ENCODE measurements around the gene NMNAT3.

GRCh38 chr3:139564294-139564861 is 113.4 kb downstream of the NMNAT3 start:
- TF ChIP-seq, protein P1, sequence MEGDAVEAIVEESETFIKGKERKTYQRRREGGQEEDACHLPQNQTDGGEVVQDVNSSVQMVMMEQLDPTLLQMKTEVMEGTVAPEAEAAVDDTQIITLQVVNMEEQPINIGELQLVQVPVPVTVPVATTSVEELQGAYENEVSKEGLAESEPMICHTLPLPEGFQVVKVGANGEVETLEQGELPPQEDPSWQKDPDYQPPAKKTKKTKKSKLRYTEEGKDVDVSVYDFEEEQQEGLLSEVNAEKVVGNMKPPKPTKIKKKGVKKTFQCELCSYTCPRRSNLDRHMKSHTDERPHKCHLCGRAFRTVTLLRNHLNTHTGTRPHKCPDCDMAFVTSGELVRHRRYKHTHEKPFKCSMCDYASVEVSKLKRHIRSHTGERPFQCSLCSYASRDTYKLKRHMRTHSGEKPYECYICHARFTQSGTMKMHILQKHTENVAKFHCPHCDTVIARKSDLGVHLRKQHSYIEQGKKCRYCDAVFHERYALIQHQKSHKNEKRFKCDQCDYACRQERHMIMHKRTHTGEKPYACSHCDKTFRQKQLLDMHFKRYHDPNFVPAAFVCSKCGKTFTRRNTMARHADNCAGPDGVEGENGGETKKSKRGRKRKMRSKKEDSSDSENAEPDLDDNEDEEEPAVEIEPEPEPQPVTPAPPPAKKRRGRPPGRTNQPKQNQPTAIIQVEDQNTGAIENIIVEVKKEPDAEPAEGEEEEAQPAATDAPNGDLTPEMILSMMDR (IDR thresholded peaks at IDR 0.05): peak in 4 of 6 experiments; percentile 11 to 32 (median 27)
- no peak for TF ChIP-seq POLR2A (IDR thresholded peaks at IDR 0.05)

All from adrenal gland (tissue), 5 donors.